ENCODE results near the gene NEAT1.

DNA sequence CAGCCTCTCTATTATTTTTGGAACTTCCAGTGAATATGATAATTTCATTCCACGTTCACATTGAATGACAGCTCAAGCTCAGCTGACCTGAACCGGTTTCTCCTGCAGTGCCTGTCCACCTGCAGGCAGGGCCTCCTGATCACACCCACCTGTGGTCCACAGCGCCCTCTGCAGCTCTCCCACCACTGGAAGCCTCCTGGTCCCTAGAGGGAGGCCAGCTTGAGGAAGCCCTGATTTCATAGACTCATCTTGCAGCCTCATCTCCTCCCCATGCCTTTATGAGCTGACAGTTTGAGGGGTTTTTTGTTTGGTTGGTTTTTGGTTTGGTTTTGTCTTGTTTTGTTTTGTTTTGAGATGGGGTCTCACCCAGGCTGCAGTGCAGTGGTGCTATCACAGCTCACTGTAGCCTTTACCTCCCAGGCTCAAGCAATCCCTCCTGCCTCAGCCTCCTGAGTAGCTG lies 46.3 kb downstream of the NEAT1 start:
- TF ChIP-seq, protein P1, sequence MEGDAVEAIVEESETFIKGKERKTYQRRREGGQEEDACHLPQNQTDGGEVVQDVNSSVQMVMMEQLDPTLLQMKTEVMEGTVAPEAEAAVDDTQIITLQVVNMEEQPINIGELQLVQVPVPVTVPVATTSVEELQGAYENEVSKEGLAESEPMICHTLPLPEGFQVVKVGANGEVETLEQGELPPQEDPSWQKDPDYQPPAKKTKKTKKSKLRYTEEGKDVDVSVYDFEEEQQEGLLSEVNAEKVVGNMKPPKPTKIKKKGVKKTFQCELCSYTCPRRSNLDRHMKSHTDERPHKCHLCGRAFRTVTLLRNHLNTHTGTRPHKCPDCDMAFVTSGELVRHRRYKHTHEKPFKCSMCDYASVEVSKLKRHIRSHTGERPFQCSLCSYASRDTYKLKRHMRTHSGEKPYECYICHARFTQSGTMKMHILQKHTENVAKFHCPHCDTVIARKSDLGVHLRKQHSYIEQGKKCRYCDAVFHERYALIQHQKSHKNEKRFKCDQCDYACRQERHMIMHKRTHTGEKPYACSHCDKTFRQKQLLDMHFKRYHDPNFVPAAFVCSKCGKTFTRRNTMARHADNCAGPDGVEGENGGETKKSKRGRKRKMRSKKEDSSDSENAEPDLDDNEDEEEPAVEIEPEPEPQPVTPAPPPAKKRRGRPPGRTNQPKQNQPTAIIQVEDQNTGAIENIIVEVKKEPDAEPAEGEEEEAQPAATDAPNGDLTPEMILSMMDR (conservative IDR thresholded peaks at IDR 0.05 in 1 of 2, IDR thresholded peaks at IDR 0.05 in 1 of 2; ENCODE audit: extremely low read depth in 1 of 2, insufficient read depth in 1 of 2, low read depth in 1 of 2, low read length in 2 of 2), result peak; percentile 89 to 96
- TF ChIP-seq EZH2 (IDR thresholded peaks at IDR 0.05; ENCODE audit: borderline replicate concordance, low read length), result no peak
